Activated B cell treated with CpG ODN at 0.5 μM for 24 hours (primary cell): ENCODE results near the gene IRF5. TPM values are rescaled to one million over a fixed set of nuclear protein-coding genes. Genes with fewer than 3 reads are reported as not detected.
A peak's percentile ranks its signal among the peaks of the same experiment; 100 is the strongest.

Experiments
- ATAC-seq: fragments of 200-7000 bp; cut with Tn5 transposase; one replicate; pipeline ENCODE4 v1.10.0; 2021; ENCODE audit warnings: low read depth, mild to moderate bottlenecking, moderate library complexity
- CTCF ChIA-PET: fragments of 350-600 bp; sonication (Branson Sonifier 250); formaldehyde crosslinking; loops from one replicate; lab custom pipeline; 2021; ENCODE audit warnings: antibody characterized with exemption; lab: Charles Lee
- POLR2A ChIA-PET: fragments of 350-600 bp; sonication (Branson Sonifier 250); formaldehyde crosslinking; loops from one replicate; lab custom pipeline; 2021; ENCODE audit warnings: antibody characterized with exemption; lab: Charles Lee
- DNase-seq: peaks from one replicate; pipeline ENCODE4 v3.0.0; 2022
- H3K27ac Mint-ChIP-seq: one replicate; pipeline ENCODE4 v1.8.0; 2020; ENCODE audit warnings: mixed read lengths
- H3K27me3 Mint-ChIP-seq: one replicate; pipeline ENCODE4 v1.8.0; 2021; ENCODE audit warnings: mixed read lengths
- H3K36me3 Mint-ChIP-seq: one replicate; pipeline ENCODE4 v1.8.0; 2021; ENCODE audit warnings: low read depth, mixed read lengths
- H3K4me1 Mint-ChIP-seq: one replicate; pipeline ENCODE4 v1.8.0; 2021; ENCODE audit warnings: mixed read lengths
- H3K4me3 Mint-ChIP-seq: one replicate; pipeline ENCODE4 v1.8.0; 2020; ENCODE audit warnings: mild to moderate bottlenecking, mixed read lengths
- H3K9me3 Mint-ChIP-seq: one replicate; pipeline ENCODE4 v1.8.0; 2020; ENCODE audit warnings: mixed read lengths
- CTCF ChIP-seq: fragments of 200-600 bp; IDR thresholded peaks from one replicate; pipeline ENCODE4 v1.8.0; 2022; ENCODE audit warnings: antibody characterized with exemption, mild to moderate bottlenecking
- intact Hi-C: fragments of 100-400 bp; cut with micrococcal nuclease; formaldehyde crosslinking; loops from one replicate; pipeline ENCODE4 v1.15.1; 2024
- total RNA-seq: library from RNA; stranded (reverse); gene quantifications from 2 replicates; pipeline ENCODE4 v1.2.3, GENCODE V29; 2022

Gene IRF5
- total RNA-seq, 1 donor from 2014 or later, result 164 TPM

DNA sequence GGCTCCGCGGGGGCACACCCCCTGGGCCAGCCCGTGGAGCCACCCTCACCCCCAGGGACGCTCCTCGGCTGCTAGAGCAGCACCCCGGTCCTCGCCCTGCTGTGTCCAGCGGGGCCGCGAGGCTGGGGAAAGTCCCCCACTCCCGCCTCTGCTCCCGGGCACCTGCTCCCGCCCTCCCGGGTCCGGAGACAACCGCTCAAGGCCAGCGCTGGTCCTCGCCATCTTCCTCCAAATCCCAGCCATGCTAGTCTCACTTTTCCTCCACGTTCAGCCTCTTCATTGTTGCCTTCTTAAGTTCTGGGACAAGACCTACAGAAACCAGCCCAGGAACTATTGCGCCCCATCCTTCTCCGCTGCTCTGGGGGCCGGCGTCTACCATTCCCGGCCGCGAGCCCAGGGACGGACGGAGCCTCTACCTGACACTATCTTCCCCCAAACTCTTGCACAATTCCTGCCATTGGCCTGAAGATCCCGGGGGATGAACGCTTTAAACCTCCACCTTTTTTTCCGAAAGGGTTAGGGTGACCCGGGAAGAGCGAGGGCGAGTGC is 22.4 kb upstream of the IRF5 start:
- Mint-ChIP-seq H3K27me3 (peaks cover 6% of the 10 kb centered on the region), H3K4me1 (peaks cover 24% of the 10 kb centered on the region), H3K27ac (peak overlapping the region; percentile 60), H3K4me3 (peak overlapping the region; percentile 87), H3K9me3 (no peaks in the 10 kb centered on the region), H3K36me3 (no peaks in the 10 kb centered on the region)
- ATAC-seq (no peak), DNase-seq (no peak)
- ChIA-PET POLR2A (interaction anchor here (0.7 to 2.3 kb wide), 12 partner anchors 12 to 139 kb away, joined by 3 to 56 read pairs (median 6); partner anchors contain the start of gene IRF5), CTCF (interaction anchor here (1.0 to 1.5 kb wide), 3 partner anchors 18 to 39 kb away, joined by 3 to 8 read pairs (median 4); no protein-coding TSS in a partner anchor)
- no peak for TF ChIP-seq CTCF
- intact Hi-C loops, result loop anchor here (2.0 kb wide), 1 partner anchor 47 kb away; no protein-coding TSS in a partner anchor

DNA sequence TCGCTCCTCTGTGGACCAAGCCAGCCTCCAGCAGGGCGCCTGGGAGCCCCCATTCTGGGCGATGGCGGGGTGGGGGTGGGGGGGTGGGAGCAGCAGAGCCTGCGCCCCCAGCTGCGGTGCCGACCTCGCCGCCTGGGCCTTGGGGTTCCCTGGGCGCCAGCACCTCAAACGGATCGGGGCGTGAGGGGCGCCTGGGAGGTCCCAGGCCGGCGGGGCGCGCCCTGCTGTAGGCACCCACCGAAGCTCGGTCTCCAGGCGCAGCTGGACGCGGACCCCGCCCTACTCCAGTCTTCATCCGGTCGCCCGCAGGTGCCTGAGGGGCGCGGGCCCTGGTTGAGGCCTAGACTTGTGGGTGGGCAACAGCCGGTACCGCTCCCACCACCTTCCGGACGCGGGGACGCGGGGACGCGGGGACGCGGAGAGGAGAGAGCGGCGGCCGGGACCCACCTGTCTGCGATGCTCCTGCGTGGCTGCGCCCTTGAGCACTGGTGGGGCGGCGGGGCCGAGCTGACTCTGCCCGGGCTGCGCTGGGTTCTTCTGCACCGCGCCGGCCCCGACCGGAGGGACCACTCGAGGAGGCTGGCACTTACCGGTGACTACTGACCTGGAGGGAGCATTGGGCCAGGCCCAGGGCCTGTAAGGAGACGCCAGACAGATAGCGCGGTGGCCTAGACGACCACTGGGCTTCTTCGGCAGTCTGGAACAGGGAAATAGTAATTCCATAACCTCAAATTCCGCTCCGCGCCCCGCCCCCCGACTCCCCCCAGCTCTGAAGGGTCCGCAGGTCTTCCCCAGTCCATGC is 21.7 kb upstream of the IRF5 start:
- no peak overlapping the region for H3K27ac Mint-ChIP-seq
- peaks cover 21% of the 10 kb centered on the region for H3K4me1 Mint-ChIP-seq
- ATAC-seq, result no peak
- no peak for DNase-seq
- H3K36me3 Mint-ChIP-seq, result no peaks in the 10 kb centered on the region
- H3K9me3 Mint-ChIP-seq, result no peaks in the 10 kb centered on the region
- POLR2A ChIA-PET, result interaction anchor here (0.7 to 1.8 kb wide), 5 partner anchors 18 to 138 kb away, joined by 3 to 14 read pairs (median 7); partner anchors contain the start of gene IRF5
- intact Hi-C loops, result loop anchor here (2.0 kb wide), 1 partner anchor 47 kb away; no protein-coding TSS in a partner anchor
- H3K4me3 Mint-ChIP-seq, result peak overlapping the region; percentile 87
- H3K27me3 Mint-ChIP-seq, result peaks cover 3% of the 10 kb centered on the region
- CTCF ChIA-PET, result interaction anchor here (0.8 kb wide), 1 partner anchor 160 kb away, joined by 3 read pairs; no protein-coding TSS in a partner anchor
- no peak for TF ChIP-seq CTCF

DNA sequence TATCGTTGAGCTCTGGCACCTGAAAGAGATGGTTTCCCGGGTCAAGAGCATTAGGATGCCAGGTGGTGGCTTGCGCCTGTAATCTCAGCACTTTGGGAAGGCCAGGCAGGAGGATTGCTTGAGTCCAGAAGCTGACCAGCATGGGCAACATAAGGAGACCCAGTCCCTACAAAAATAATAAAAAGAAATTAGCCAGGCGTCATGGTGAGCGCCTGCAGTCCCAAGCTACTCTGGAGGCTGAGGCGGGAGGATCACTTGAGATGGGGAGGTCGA is 21.1 kb upstream of the IRF5 start:
- intact Hi-C loops, result no loop called here
- no peak for DNase-seq
- H3K27ac Mint-ChIP-seq, result no peak overlapping the region
- ChIA-PET POLR2A (interaction anchor here (1.4 to 1.5 kb wide), 2 partner anchors 21 to 23 kb away, joined by 7 to 8 read pairs; partner anchors contain the start of gene IRF5), CTCF (interaction anchor here (0.8 kb wide), 1 partner anchor 160 kb away, joined by 3 read pairs; no protein-coding TSS in a partner anchor)
- H3K27me3 Mint-ChIP-seq, result peaks cover 2% of the 10 kb centered on the region
- ATAC-seq, result no peak
- peaks cover 21% of the 10 kb centered on the region for H3K4me1 Mint-ChIP-seq
- TF ChIP-seq CTCF, result no peak
- H3K9me3 Mint-ChIP-seq, result no peaks in the 10 kb centered on the region
- peak overlapping the region; percentile 28 for H3K4me3 Mint-ChIP-seq
- no peaks in the 10 kb centered on the region for H3K36me3 Mint-ChIP-seq

DNA sequence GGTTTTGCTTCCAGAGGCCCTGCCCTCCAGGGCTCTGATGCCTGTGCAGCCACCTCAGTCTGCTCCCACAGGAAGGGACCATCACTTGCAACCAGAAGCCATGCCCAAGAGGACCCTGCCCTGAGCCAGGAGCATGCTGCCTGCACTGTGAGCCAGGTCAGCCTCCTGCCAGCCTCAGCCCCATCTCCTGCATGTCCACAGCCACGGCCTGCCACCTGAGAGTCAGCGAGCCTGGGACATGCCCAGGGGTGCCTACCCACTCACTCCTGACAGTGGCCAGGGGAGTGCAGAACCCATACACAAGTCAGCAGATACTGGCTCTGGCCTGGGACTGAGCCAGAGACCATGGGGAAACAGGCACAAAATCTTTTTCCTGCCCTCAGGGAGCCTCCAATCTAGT is 20.6 kb upstream of the IRF5 start:
- TF ChIP-seq CTCF, result no peak
- ATAC-seq (no peak), DNase-seq (no peak)
- ChIA-PET CTCF (interaction anchor here (0.8 kb wide), 1 partner anchor 159 kb away, joined by 3 read pairs; no protein-coding TSS in a partner anchor), POLR2A (interaction anchor here (1.4 kb wide), 1 partner anchor 20 kb away, joined by 7 read pairs; the partner anchor contains the start of gene IRF5)
- peak overlapping the region; percentile 35 for H3K27ac Mint-ChIP-seq
- H3K4me3 Mint-ChIP-seq, result no peak overlapping the region
- intact Hi-C loops, result no loop called here
- H3K9me3 Mint-ChIP-seq, result no peaks in the 10 kb centered on the region
- H3K4me1 Mint-ChIP-seq, result peaks cover 21% of the 10 kb centered on the region
- H3K36me3 Mint-ChIP-seq, result no peaks in the 10 kb centered on the region
- H3K27me3 Mint-ChIP-seq, result peaks cover 2% of the 10 kb centered on the region
